HG03565 (cell line): ENCODE results near the gene RNF168.
"Not testable (repeated sequence)": the region's sequence is repeated elsewhere in the genome, so short reads cannot be mapped to it uniquely, and the experiment has no call there.

ENCODE experiments used
- ATAC-seq: cut with Tn5 transposase; IDR thresholded peaks from one replicate; pipeline ENCODE4 v1.9.1; 2021; ENCODE audit warnings: mild to moderate bottlenecking, moderate library complexity; ENCODE audit not compliant: unreplicated experiment

The RNF168 gene

DNA sequence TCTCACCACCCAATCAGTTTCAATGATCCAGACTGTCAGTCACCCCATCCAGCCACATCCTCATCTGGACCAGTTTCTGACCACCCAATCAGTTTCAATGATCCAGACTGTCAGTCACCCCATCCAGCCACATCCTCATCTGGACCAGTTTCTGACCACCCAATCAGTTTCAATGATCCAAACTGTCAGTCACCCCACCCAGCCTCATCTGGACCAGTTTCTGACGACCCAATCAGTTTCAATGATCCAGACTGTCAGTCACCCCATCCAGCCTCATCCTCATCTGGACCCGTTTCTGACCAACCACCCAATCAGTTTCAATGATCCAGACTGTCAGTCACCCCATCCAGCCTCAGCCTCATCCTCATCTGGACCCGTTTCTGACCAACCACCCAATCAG, 33.4 kb downstream of the RNF168 start:
- ATAC-seq, result not testable (repeated sequence)

DNA sequence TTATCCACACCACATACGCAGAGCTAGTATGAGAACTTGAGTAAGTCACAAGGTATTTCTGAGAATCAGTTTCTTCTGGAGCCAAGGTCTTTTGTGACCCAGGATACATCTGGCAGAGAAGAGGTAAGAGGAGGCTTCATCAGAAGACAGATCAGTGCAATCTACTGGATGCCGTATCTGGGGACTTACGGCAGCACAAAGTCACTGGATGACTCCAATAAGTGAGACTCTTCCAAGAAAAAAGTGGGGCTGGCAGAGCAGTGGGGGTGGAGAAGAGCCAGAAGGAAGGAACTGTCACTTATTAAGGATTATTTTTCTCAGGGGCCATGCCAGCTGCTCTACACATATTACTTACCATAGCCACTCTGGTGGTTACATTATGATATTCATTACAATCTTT, 39.8 kb downstream of the RNF168 start:
- ATAC-seq, result no peak

DNA sequence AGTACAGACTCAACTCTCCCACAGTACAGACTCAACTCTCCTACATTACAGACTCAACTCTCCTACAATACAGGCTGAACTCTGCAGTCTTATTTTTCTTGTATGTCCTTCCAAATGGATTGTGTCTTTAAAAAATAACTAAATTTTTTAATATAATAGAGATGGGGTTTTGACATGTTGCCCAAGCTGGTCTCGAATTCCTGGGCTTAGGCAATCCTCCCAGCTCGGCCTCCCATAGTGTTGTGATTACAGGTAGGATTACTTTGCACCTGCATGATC, 40.2 kb downstream of the RNF168 start:
- ATAC-seq, result no peak

DNA sequence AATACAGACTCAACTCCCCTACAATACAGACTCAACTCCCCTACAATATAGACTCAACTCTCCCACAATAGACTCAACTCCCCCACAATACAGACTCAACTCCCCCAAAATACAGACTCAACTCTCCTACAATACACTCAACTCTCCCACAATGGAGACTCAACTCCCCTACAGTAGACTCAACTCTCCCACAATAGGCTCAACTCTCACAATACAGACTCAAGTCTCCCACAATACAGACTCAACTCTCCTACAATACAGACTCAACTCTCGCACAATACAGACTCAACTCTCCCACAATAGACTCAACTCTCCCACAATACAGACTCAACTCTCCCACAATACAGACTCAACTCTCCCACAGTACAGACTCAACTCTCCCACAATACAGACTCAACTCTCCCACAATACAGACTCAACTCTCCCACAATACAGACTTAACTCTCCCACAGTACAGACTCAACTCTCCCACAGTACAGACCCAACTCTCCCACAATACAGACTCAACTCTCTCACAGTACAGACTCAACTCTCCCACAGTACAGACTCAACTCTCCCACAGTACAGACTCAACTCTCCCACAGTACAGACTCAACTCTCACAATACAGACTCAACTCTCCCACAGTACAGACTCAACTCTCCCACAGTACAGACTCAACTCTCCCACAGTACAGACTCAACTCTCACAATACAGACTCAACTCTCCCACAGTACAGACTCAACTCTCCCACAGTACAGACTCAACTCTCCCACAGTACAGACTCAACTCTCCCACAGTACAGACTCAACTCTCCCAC, 40.7 kb downstream of the RNF168 start:
- not testable (repeated sequence) for ATAC-seq

DNA sequence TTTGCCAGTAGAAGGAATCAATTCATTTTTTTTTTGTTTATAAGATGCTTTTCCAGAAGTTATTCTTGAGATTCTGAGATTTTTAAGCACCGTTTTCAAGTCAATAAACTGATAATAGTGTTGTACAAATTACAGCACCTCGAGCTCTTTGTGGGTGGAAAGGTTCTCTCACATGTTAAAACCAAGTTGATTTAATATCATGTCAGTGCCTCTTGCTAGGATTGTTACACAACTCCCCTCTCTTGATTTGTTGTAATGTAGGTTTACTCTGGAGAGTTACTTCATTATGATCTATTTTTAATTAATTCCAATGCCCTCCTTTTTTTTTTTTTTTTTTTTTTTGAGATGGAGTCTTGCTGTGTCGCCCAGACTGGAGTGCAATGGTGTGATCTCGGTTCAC, 45.5 kb downstream of the RNF168 start:
- no peak for ATAC-seq

DNA sequence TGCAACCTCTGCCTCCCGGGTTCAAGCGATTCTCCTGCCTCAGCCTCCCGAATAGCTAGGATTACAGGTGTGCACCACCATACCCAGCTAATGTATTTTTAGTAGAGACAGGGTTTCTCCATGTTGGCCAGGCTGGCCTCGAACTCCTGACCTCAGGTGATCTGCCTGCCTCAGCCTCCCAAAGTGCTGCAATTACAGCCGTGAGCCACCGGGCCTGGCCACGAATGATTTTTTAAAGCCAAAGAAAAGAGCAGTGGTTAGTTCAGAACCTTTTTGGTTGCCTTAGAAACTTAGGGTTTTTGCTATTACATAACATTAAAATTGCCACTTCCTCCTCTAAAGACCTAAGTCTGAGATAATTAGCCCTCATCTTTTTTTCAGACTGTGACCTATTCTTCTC, 46.1 kb downstream of the RNF168 start:
- ATAC-seq, result not testable (repeated sequence)

DNA sequence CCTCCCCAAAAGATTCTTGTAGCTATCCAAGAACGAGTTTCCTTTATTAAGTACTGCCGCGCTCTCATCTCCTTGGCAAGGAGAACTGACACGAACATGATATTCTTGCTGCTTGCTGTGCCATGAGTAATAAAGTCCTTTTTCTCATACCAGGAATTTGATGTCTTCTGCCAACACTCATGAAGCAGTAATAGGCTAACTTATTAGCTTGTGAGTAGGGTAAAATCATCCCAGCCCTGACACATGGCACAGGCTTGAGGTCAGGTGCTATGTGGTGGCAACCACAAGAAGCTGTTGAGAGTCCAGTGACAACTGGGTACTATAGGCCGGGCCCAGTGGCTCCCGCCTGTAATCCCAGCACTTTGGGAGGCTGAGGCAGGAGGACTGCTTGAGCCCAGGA, 48.6 kb downstream of the RNF168 start:
- ATAC-seq, result no peak

DNA sequence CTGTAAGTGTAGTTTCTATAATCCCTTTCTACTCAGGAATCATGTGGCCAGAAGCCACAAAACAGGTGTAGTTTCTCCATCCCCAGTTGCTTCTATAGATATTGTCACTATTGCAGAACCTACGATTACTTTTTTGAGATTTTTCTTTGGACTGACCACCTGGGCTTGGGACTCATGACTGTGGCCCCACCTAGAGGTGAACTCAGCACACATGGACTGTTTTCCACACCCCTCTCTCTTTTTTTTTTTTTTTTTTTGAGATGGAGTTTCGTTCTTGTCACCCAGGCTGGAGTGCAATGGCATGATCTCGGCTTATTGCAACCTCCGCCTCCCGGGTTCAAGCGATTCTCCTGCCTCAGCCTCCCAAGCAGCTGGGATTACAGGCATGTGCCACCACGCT, 58.2 kb downstream of the RNF168 start:
- ATAC-seq, result not testable (repeated sequence)

DNA sequence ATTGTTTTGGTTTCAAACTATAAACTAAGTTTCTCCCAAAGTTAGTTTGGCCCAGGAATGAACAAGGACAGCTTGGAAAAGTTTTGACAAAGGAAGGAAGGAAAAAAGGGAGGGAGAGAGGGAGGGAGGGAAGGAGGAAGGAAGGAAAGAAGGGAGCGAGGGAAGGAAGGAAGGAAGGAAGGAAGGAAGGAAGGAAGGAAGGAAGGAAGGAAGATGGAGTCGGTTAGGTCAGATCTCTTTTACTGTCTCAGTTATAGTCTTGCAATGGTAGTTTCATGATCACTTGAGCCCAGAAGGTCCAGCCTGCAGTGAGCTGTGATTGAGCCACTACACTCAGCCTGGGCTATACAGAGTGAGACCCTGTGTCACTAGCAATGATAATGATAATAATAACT, 59.1 kb downstream of the RNF168 start:
- ATAC-seq, result no peak

DNA sequence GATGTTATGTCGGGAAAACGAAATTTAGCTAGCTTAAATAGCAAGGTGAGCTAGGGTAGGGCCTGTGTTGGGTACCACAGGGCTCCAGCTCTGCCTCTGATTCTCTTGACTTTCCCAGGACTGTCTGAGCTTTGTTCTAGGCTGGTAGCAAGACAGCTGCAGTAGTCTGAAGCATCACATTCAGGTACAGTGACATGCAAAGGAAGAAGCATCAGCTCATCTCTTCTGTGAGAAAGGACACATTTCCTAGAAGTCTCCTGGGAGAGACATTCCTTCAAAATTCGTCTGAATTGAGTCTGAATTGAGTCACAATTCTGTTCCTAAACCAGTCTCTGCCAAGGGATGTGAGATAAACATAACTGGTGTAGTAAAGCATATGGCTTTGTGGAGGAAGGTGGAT, 62.9 kb downstream of the RNF168 start:
- peak; percentile 30 for ATAC-seq

DNA sequence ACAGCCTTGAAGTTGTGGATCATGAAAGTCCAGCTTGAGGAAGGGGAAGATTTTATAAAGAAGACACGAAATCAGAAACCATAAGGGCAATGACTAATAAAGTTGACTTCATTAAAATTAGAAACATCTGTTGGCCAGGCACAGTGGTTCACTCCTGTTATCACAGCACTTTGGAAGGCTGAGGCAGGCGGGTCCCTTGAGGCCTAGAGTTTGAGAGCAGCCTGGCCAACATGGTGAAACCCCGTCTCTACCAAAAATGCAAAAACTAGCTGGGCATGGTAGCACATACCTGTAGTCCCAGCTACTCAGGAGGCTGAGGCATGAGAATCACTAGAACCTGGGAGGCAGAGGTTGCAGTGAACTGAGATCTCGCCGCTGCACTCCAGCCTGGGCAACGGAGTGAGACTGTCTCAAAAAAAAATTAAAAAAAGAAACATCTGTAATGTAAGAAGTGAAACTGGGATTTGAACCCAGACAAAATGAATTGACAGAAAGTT, 63.5 kb downstream of the RNF168 start:
- ATAC-seq, result peak; percentile 52

DNA sequence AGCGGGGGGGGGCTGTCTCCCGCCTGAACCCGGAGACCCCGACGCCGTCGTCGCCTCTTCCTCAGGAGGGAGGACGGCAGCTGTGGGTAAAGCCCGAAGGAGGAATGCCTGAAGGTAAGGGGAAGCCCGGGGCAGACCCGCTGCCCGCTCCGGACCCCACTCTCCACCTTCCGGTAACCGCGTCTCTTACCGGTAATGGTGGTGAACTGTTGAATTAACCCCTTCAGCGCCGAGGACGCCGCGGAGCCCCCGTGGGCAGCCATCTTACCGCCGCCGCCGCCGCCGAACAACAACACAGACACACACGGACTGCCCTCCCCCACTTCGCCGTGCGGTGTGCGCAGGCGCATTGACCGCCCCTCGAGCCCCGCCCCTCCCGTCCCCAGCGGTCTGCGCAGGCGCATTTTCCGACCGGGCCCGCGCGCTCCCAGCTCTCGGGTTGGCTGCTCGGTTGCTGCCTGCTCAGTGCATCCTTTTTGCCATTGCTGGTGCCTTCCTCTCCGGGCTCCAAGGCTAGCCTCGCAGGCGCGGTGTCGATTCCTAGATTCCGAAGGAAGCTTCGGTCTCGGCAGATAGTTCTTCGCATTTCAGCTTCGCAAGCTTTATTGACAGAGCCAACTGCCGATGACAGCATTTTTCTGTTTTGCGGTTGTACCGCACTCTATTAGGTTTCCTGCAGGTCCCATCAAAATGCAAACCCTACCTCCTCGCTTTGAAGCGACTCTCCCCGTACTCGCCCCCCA, 71.3 kb downstream of the RNF168 start, which contains the start of gene UBXN7:
Gene UBXN7, minus strand, starts transcription at position 291 of the 743 bp plus-strand sequence. Its CDS starts 28 bp downstream, at position 263.
- peak; percentile 59 for ATAC-seq

DNA sequence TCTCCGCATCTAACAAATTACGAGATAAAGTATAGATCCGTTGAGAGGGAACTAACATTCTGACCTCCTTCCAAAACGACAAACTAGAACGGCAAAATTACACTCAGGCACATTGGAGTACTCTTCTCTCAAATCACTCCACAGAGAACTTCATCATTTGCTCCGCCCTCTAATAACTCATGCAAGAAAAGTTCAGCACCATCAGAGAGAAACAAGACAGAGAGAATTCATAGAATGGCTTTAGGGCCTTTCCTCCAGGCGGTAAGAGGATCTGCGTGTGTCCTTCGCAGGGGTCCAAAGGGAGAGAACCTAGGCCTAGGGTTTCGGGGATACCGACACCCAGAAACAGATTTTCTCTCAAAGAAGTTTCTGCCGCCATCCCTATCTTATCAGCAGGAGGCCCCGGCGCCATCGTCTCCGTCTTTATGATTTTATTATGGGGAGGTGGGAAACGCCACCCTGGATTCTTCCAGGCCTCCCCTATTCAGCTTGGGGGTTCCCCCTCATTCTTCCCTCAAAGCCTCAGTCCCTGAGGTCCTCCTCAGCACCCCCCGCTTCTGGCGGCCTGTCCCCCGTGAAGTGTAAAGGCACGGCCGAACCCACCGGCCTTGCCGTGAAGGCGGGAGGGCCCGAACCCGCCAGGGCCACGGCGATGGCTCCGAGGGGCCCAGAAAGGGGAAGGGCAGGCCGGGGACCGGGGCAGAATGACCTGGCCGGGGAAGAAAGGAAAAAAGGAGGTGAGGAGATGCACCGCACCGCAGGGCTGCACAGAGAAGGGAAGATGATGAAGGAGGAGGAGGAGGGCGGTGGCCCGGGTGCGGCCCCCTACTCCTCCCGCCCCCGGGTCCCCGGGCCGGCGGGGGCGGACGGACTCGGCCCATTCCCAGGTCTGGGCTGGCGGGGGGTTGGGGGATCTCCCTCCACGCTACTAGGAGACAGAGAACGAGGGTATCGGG, 72.1 kb downstream of the RNF168 start:
- peak; percentile 6 for ATAC-seq

DNA sequence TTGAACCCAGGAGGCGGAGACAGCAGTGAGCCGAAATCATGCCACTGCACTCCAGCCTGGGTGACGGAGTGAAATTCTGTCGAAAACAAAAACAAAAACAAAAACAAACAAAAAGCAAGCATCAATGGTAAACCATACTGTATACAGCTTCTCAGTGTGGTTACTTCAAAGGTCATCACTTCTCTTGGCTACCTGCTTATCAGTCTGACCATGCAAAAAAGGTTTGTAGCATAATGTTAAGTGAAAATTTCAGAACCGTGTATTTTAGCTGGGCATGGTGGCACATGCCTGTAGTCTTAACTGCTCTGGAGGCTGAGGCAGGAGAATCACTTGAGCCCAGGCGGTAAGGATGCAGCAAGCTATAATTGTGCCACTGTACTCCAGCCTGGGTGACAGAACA, 75.5 kb downstream of the RNF168 start:
- no peak for ATAC-seq

DNA sequence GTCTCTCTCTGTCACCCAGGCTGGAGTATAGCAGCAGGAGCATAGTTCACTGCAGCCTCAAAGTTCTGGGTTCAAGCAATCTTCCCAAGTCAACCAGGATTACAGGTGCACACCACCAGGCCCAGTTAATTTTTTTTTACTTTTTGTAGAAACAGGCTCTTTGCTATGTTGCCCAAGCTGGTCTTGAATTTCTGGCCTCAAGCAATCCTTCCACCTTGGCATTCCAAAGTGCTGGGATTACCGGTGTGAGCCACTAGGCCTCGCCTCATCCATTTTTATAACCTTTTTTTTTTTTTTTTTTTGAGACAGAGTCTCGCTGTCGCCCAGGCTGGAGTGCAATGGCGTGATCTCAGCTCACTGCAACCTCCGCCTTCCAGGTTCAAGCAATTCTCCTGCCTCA, 79.1 kb downstream of the RNF168 start:
- ATAC-seq, result not testable (repeated sequence)

DNA sequence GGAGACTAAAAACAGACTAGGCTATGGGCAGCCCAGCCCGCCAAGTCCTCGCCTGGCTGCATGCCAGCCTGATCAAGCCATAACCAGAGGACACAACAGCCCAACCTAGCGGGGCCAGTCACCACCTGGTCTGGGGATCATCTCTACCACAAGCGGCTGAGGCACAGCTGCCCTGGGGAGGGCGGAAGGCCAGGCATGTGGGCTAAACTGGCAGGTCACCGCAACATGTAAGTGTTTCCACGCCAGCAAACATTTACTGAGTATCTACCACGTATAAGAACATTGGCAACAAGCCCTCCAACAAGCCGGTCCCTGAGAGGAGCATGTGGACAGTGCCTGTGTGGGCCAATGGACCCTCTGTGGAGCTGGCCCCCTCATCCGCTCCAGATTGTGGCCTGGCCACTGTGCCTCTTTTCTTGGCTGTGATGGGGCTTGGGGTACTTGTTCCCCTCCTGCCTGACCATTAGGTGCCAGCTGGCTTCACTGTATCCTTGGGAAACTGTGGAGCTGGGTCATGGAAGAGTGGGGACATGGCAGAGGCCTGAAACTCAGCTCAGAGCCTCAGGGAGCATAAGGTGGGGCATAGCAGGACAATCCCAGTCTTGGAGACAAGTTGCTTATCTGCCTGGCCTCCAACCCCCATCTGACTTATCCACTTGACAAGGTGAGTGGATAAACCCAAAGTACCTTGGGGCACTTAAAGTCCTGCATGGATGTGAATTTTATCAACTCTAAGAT, 80.4 kb downstream of the RNF168 start:
- no peak for ATAC-seq

DNA sequence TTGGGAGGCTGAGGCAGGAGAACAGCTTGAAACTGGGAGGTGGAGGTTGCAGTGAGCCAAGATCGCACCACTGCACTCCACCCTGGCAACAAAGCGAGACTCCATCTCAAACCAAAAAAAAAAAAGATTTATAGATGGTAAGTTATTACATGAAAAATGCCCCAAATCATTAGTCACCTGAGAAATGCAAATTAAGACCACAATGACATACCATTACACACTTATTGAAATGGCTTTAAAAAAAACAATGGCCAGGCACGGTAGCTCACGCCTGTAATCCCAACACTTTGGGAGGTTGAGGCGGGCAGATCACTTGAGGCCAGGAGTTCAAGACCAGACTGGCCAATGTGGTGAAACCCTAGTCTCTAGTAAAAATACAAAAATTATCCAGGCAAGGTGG, 81.9 kb downstream of the RNF168 start:
- ATAC-seq, result not testable (repeated sequence)

DNA sequence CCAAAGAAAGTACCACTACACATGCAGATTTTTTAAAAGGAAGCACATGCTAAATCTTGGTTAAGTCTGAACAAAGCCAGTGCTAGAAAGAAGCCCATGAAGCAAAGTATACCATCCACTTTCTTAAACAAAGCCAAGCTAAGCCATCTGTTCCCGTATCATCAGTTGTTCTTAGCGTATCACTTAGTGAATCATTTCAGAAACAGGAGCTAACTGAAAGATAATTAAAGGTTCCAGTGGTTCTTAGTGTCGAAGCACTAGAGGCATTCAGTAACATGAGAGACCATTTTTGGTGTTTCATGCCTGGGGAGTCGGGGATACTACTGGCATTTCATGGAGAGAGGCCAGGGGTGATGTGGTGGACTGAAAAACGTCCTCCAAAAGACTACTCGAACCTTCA, 84.2 kb downstream of the RNF168 start:
- no peak for ATAC-seq
